ENCODE results near the gene UBR1.
"Not testable (repeated sequence)": the region's sequence is repeated elsewhere in the genome, so short reads cannot be mapped to it uniquely, and the experiment has no call there.

The UBR1 gene

DNA sequence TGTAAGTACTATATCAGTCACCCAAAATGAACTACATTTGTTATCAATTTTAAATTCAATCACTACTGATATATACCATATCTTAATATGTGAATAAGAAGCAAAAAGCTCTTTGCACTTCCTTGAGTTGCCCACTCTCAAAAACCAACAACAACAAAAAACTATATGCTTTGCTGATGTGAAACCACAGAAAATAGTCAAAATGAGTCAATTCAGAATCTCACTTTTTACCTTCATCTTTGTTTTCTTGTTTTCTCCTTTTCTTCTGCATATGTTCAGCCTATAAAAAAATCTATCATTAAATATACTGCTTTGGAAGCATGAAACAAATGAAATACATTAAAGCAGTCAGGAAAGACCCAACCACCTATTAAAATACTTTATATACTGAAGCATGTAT is 80.7 kb downstream of the UBR1 start:
- no peak overlapping the region for H3K27ac ChIP-seq
- no peak for TF ChIP-seq ZFX (IDR thresholded peaks at IDR 0.05; ENCODE audit: borderline replicate concordance)
- TF ChIP-seq, protein P1, sequence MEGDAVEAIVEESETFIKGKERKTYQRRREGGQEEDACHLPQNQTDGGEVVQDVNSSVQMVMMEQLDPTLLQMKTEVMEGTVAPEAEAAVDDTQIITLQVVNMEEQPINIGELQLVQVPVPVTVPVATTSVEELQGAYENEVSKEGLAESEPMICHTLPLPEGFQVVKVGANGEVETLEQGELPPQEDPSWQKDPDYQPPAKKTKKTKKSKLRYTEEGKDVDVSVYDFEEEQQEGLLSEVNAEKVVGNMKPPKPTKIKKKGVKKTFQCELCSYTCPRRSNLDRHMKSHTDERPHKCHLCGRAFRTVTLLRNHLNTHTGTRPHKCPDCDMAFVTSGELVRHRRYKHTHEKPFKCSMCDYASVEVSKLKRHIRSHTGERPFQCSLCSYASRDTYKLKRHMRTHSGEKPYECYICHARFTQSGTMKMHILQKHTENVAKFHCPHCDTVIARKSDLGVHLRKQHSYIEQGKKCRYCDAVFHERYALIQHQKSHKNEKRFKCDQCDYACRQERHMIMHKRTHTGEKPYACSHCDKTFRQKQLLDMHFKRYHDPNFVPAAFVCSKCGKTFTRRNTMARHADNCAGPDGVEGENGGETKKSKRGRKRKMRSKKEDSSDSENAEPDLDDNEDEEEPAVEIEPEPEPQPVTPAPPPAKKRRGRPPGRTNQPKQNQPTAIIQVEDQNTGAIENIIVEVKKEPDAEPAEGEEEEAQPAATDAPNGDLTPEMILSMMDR (IDR thresholded peaks at IDR 0.05): no peak

DNA sequence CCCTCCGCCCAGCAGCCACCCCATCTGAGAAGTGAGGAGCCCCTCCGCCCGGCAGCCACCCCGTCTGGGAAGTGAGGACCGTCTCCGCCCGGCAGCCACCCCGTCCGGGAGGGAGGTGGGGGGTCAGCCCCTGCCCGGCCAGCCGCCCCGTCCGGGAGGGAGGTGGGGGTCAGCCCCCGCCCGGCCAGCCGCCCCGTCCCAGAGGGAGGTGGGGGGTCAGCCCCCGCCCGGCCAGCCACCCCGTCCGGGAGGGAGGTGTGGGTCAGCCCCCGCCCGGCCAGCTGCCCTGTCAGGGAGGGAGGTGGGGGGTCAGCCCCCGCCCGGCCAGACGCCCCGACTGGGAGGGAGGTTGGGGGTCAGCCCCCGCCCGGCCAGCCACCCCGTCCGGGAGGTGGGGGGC is 91.2 kb downstream of the UBR1 start:
- not testable (repeated sequence) for H3K27ac ChIP-seq

DNA sequence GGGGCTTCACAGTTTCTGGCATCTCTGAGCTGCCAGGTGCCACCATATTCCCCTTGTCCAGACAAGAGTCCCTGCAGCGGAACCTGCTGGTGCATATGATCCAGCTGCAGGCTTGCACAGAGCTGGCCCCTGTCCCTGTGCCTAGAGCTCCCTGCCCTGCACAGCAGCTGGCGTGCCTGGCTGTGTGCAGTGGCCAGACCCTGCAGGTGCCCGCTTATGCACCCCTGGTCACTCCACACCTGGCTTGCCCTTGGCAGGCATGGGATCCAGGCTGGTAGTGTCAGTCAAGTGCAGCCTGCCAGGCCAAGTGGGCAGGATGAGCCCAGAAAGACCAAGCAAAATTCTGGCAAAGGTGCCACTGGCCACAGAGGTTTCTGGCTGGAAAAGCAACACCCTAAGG is 96.6 kb downstream of the UBR1 start:
- TF ChIP-seq, protein P1 (IDR thresholded peaks at IDR 0.05): no peak
- TF ChIP-seq ZFX (IDR thresholded peaks at IDR 0.05; ENCODE audit: borderline replicate concordance): no peak
- H3K27ac ChIP-seq: no peak overlapping the region

DNA sequence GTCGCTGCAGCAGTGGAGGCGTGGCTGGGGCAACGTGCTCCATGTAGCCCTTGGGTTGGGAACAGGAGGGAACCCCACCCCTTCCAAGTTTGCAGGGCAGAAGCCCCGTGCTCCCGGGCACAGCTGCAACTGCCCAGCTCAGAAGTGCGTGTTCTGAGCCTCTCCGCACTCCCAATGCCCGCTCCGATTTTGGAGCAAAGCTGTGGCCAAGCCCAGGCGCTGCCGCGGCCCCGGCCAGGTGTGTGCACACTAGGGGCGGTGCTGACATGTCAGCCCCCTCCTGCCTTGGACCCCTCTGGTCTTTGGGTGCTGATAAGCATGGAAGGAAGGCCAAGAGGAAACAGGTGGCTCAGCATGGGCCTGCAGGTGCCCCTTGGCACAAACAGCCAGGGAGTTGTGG is 97.7 kb downstream of the UBR1 start:
- no peak overlapping the region for H3K27ac ChIP-seq
- TF ChIP-seq, protein P1 (IDR thresholded peaks at IDR 0.05): no peak
- TF ChIP-seq ZFX (IDR thresholded peaks at IDR 0.05; ENCODE audit: borderline replicate concordance): no peak

DNA sequence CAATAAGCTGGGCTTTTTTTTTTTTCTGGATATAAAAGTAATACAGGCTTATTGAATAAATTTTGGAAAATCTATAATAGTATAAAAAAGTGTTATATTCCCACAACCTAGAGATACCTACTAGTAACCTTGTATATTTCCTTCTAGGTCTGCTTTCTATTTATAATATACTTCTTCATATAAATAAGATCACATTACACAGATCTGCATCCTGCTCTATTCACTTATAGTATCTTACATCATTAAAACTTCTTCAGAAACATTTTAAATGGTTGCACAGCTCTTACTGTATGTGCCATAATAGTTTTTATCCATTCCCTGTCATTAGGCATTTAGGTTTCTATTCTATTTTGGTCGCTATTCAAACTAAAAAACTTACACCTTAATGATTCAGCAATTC is 98.3 kb downstream of the UBR1 start:
- H3K27ac ChIP-seq: no peak overlapping the region
- TF ChIP-seq ZFX (IDR thresholded peaks at IDR 0.05; ENCODE audit: borderline replicate concordance): no peak
- TF ChIP-seq, protein P1 (IDR thresholded peaks at IDR 0.05): no peak

DNA sequence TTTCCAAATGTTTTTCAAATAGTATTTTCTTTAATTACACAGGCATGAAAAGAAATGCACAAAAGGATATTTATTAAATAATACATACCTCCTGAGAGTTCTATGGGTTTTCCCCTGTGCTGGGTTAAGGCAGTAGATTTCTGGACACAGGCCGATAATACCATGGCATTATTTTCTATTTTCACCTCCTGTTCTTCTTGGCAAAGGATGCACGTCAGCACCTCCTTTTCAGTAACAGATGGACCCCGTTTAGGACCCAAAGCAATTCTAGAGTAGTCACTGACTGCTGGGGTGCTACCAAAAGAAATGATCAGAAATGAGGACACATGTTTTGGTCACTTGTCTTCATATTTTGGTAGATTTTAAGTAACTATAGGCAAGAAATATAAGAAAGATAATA is 98.8 kb downstream of the UBR1 start:
- no peak for TF ChIP-seq ZFX (IDR thresholded peaks at IDR 0.05; ENCODE audit: borderline replicate concordance)
- TF ChIP-seq, protein P1 (IDR thresholded peaks at IDR 0.05): no peak
- no peak overlapping the region for H3K27ac ChIP-seq

DNA sequence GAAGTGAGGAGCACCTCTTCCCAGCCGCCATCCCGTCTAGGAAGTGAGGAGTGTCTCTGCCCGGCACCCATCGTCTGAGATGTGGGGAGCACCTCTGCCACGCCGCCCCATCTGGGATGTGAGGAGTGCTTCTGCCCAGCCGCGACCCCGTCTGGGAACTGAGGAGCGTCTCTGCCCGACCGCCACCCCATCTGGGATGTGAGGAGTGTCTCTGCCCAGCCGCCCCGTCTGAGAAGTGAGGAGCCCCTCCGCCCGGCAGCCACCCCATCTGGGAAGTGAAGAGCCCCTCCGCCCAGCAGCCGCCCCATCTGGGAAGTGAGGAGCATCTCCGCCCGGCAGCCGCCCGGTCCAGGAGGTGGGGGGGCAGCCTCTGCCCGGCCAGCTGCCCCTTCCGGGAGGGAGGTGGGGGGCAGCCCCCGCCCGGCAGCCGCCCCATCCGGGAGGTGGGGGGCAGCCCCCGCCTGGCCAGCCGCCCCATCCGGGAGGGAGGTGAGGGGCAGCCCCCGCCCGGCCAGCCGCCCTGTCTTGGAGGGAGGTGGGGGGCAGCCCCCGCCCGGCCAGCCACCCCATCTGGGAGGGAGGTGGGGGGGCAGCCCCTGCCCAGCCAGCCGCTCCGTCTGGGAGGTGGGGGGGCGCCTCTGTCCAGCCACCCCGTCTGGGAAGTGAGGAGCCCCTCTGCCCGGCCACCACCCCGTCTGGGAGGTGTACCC is 100.8 kb downstream of the UBR1 start:
- not testable (repeated sequence) for H3K27ac ChIP-seq

DNA sequence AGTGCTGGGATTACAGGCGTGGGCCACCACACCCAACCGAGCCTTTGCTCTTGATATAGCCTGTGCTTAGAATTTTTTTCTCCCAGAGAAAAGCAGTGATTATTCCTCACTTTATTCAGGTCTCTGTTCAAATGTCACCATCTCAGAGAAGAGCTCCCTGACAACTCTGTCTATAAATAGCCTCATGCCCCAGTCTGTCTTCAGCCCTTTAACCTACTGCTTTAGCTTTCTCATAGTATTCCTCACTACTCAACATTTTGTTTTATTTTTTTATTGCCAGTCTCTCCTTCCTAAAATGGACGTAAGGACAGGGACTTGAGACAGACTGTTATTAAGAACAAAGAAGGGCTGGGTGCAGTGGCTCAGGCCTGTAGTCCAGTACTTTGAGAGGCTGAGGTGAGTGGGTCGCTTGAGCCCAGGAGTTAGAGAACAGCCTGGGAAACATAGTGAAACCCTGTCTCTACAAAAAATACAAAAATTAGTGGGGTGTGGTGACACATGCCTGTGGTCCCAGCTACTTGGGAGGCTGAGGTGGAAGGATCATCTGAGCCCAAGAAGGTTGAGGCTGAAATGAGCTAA is 106.5 kb downstream of the UBR1 start:
- no peak overlapping the region for H3K27ac ChIP-seq
- TF ChIP-seq, protein P1 (IDR thresholded peaks at IDR 0.05): no peak
- TF ChIP-seq ZFX (IDR thresholded peaks at IDR 0.05; ENCODE audit: borderline replicate concordance): no peak

Data from 22Rv1 (cell line).